ENCODE measurements around the gene NPAS3.

Gene NPAS3

GRCh38 chr14:33580231-33580749 lies 641.6 kb downstream of the NPAS3 start:
- no peaks in the 10 kb centered on the region for H3K27me3 ChIP-seq (replicated peaks; ENCODE audit: insufficient read depth, low read length)
- no peak for TF ChIP-seq EZH2phosphoT487 (IDR thresholded peaks at IDR 0.05; ENCODE audit: low read length)
- H3K9ac ChIP-seq (ENCODE audit: low read length): no peak overlapping the region

GRCh38 chr14:33580841-33581240 lies 642.2 kb downstream of the NPAS3 start:
- TF ChIP-seq EZH2 (optimal IDR thresholded peaks at IDR 0.05; ENCODE audit: low read depth, low read length) (no peak), EZH2phosphoT487 (IDR thresholded peaks at IDR 0.05; ENCODE audit: low read length) (no peak), CTCF (IDR thresholded peaks at IDR 0.05; ENCODE audit: low read length) (no peak)
- H3K79me2 ChIP-seq (ENCODE audit: low read length): no peaks in the 10 kb centered on the region
- no peaks in the 10 kb centered on the region for H3K36me3 ChIP-seq (replicated peaks; ENCODE audit: insufficient read depth, low read length)
- no peak overlapping the region for H3K4me2 ChIP-seq (ENCODE audit: low read depth, low read length)
- H2AFZ ChIP-seq (ENCODE audit: low read length): no peak overlapping the region
- no peaks in the 10 kb centered on the region for H3K9me3 ChIP-seq (replicated peaks; ENCODE audit: insufficient read depth, low read length)
- no peaks in the 10 kb centered on the region for H4K20me1 ChIP-seq (ENCODE audit: insufficient read depth, low read length)
- H3K4me1 ChIP-seq (ENCODE audit: low read length): no peaks in the 10 kb centered on the region
- H3K27me3 ChIP-seq (replicated peaks; ENCODE audit: insufficient read depth, low read length): no peaks in the 10 kb centered on the region
- no peak overlapping the region for H3K27ac ChIP-seq (ENCODE audit: low read length)
- no peak for DNase-seq
- no peak overlapping the region for H3K4me3 ChIP-seq (ENCODE audit: low read length)
- H3K9ac ChIP-seq (ENCODE audit: low read length): no peak overlapping the region
- H3K9me2 ChIP-seq (replicated peaks; ENCODE audit: insufficient read depth, low read length): no peaks in the 10 kb centered on the region
- no peaks in the 10 kb centered on the region for H3F3A ChIP-seq (ENCODE audit: insufficient read depth, low read length)

More at GRCh38 chr14:33580231-33580749, 641.6 kb downstream of the NPAS3 start:
- Histone ChIP-seq H3K4me2 (ENCODE audit: low read depth, low read length) (no peak overlapping the region), H3K4me1 (ENCODE audit: low read length) (no peaks in the 10 kb centered on the region), H3F3A (ENCODE audit: insufficient read depth, low read length) (no peaks in the 10 kb centered on the region), H3K36me3 (replicated peaks; ENCODE audit: insufficient read depth, low read length) (no peaks in the 10 kb centered on the region), H3K79me2 (ENCODE audit: low read length) (no peaks in the 10 kb centered on the region), H3K9me2 (replicated peaks; ENCODE audit: insufficient read depth, low read length) (no peaks in the 10 kb centered on the region), H3K9me3 (replicated peaks; ENCODE audit: insufficient read depth, low read length) (no peaks in the 10 kb centered on the region), H4K20me1 (ENCODE audit: insufficient read depth, low read length) (no peaks in the 10 kb centered on the region), H3K4me3 (ENCODE audit: low read length) (no peak overlapping the region), H3K27ac (ENCODE audit: low read length) (no peak overlapping the region), H2AFZ (ENCODE audit: low read length) (no peak overlapping the region)
- no peak for DNase-seq

GRCh38 chr14:33584697-33585096 lies 646.0 kb downstream of the NPAS3 start:
- no peak overlapping the region for H3K4me2 ChIP-seq (ENCODE audit: low read depth, low read length)
- no peaks in the 10 kb centered on the region for H3K27me3 ChIP-seq (replicated peaks; ENCODE audit: insufficient read depth, low read length)
- H3K9ac ChIP-seq (ENCODE audit: low read length): no peak overlapping the region
- DNase-seq: no peak
- no peaks in the 10 kb centered on the region for H3K9me2 ChIP-seq (replicated peaks; ENCODE audit: insufficient read depth, low read length)
- TF ChIP-seq EZH2phosphoT487 (IDR thresholded peaks at IDR 0.05; ENCODE audit: low read length): no peak
- TF ChIP-seq CTCF (IDR thresholded peaks at IDR 0.05; ENCODE audit: low read length): no peak
- TF ChIP-seq EZH2 (optimal IDR thresholded peaks at IDR 0.05; ENCODE audit: low read depth, low read length): no peak
- no peak overlapping the region for H3K27ac ChIP-seq (ENCODE audit: low read length)
- H3K36me3 ChIP-seq (replicated peaks; ENCODE audit: insufficient read depth, low read length): no peaks in the 10 kb centered on the region
- no peak overlapping the region for H2AFZ ChIP-seq (ENCODE audit: low read length)
- no peaks in the 10 kb centered on the region for H3F3A ChIP-seq (ENCODE audit: insufficient read depth, low read length)
- H3K9me3 ChIP-seq (replicated peaks; ENCODE audit: insufficient read depth, low read length): no peaks in the 10 kb centered on the region
- H3K79me2 ChIP-seq (ENCODE audit: low read length): no peaks in the 10 kb centered on the region
- no peaks in the 10 kb centered on the region for H3K4me1 ChIP-seq (ENCODE audit: low read length)
- H4K20me1 ChIP-seq (ENCODE audit: insufficient read depth, low read length): no peaks in the 10 kb centered on the region
- H3K4me3 ChIP-seq (ENCODE audit: low read length): no peak overlapping the region

- no peak for DNase-seq
- no peaks in the 10 kb centered on the region for H3K27me3 ChIP-seq (replicated peaks; ENCODE audit: insufficient read depth, low read length)
- no peaks in the 10 kb centered on the region for H3K4me1 ChIP-seq (ENCODE audit: low read length)
- H3K9ac ChIP-seq (ENCODE audit: low read length): no peak overlapping the region
- no peak overlapping the region for H3K27ac ChIP-seq (ENCODE audit: low read length)
- no peaks in the 10 kb centered on the region for H3K9me2 ChIP-seq (replicated peaks; ENCODE audit: insufficient read depth, low read length)
- H3K79me2 ChIP-seq (ENCODE audit: low read length): no peaks in the 10 kb centered on the region
- H4K20me1 ChIP-seq (ENCODE audit: insufficient read depth, low read length): no peaks in the 10 kb centered on the region
- TF ChIP-seq EZH2phosphoT487 (IDR thresholded peaks at IDR 0.05; ENCODE audit: low read length): no peak
- TF ChIP-seq EZH2 (optimal IDR thresholded peaks at IDR 0.05; ENCODE audit: low read depth, low read length): no peak
- no peak for TF ChIP-seq CTCF (IDR thresholded peaks at IDR 0.05; ENCODE audit: low read length)
- H3F3A ChIP-seq (ENCODE audit: insufficient read depth, low read length): no peaks in the 10 kb centered on the region
- no peaks in the 10 kb centered on the region for H3K9me3 ChIP-seq (replicated peaks; ENCODE audit: insufficient read depth, low read length)
- H3K4me3 ChIP-seq (ENCODE audit: low read length): no peak overlapping the region
- H3K36me3 ChIP-seq (replicated peaks; ENCODE audit: insufficient read depth, low read length): no peaks in the 10 kb centered on the region
- H2AFZ ChIP-seq (ENCODE audit: low read length): no peak overlapping the region
- H3K4me2 ChIP-seq (ENCODE audit: low read depth, low read length): no peak overlapping the region
These were observed 648.1 kb downstream of the NPAS3 start for GRCh38 chr14:33586806-33587205.
